ENCODE data around the gene CYP4F12.

GRCh38 chr19:15652559-15653278 lies 20.2 kb upstream of the CYP4F12 start:
- TF ChIP-seq CTCF (IDR thresholded peaks at IDR 0.05; ENCODE audit: insufficient read depth, low read length) = no peak
- TF ChIP-seq POLR2AphosphoS5 (IDR thresholded peaks at IDR 0.05; ENCODE audit: low read depth) = no peak
- peak; percentile 84 for TF ChIP-seq REST (IDR thresholded peaks at IDR 0.05; ENCODE audit: insufficient replicate concordance, low read depth)
- TF ChIP-seq GABPA (IDR thresholded peaks at IDR 0.05; ENCODE audit: low read depth) = no peak
